Measurements from ENCODE around the gene MYOG. TPM values are rescaled to one million over a fixed set of nuclear protein-coding genes. Genes with fewer than 3 reads are reported as not detected.

The MYOG gene
- polyA plus RNA-seq, 1 experiment = not detected

DNA sequence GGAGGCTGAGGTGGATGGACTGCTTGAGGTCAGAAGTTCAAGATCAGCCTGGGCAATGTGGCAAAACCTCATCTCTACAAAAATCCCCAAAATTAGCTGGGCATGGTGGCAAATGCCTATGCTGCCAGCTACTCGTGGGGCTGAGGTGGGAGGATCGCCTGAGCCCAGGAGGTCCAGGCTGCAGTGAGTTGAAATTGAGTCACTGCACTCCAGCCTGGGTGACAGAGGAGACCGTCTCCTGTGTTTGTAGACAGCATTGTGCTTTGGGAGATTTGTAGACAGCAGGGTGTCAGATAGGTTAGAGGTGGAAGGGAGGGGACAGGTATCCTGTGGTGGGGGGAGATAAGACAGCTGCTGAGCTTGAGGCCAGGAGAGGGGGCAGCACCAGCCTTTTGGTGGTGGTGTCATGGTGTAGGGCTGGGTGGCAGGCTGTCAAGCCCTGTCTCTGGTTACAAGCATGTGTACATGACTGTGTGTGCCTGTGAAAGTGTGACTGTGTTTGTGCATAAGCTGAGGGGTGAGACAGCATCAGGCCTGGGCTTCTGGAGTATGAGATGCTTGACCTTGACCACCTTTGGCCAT is 44.4 kb downstream of the MYOG start:
- DNase-seq (ENCODE audit: low read depth, low spot score) = no peak
- H3K27ac ChIP-seq (ENCODE audit: low read depth, low read length) = no peak overlapping the region
- CTCF ChIA-PET = interaction anchor here (2.5 to 19.9 kb wide), 5 partner anchors 78 to 228 kb away, joined by 11 to 340 read pairs (median 34); no protein-coding TSS in a partner anchor
- no peak overlapping the region for H3K4me3 ChIP-seq (ENCODE audit: low read depth, low read length)
- TF ChIP-seq, protein P1, sequence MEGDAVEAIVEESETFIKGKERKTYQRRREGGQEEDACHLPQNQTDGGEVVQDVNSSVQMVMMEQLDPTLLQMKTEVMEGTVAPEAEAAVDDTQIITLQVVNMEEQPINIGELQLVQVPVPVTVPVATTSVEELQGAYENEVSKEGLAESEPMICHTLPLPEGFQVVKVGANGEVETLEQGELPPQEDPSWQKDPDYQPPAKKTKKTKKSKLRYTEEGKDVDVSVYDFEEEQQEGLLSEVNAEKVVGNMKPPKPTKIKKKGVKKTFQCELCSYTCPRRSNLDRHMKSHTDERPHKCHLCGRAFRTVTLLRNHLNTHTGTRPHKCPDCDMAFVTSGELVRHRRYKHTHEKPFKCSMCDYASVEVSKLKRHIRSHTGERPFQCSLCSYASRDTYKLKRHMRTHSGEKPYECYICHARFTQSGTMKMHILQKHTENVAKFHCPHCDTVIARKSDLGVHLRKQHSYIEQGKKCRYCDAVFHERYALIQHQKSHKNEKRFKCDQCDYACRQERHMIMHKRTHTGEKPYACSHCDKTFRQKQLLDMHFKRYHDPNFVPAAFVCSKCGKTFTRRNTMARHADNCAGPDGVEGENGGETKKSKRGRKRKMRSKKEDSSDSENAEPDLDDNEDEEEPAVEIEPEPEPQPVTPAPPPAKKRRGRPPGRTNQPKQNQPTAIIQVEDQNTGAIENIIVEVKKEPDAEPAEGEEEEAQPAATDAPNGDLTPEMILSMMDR (IDR thresholded peaks at IDR 0.05; ENCODE audit: low read depth, low read length) = no peak
- no peaks in the 10 kb centered on the region for H3K9me3 ChIP-seq (ENCODE audit: control insufficient read depth, insufficient read depth, low read length)
- H3K27me3 ChIP-seq (ENCODE audit: control insufficient read depth, insufficient read depth, low read length) = peaks cover 2% of the 10 kb centered on the region
- POLR2A ChIA-PET = no interaction called here

DNA sequence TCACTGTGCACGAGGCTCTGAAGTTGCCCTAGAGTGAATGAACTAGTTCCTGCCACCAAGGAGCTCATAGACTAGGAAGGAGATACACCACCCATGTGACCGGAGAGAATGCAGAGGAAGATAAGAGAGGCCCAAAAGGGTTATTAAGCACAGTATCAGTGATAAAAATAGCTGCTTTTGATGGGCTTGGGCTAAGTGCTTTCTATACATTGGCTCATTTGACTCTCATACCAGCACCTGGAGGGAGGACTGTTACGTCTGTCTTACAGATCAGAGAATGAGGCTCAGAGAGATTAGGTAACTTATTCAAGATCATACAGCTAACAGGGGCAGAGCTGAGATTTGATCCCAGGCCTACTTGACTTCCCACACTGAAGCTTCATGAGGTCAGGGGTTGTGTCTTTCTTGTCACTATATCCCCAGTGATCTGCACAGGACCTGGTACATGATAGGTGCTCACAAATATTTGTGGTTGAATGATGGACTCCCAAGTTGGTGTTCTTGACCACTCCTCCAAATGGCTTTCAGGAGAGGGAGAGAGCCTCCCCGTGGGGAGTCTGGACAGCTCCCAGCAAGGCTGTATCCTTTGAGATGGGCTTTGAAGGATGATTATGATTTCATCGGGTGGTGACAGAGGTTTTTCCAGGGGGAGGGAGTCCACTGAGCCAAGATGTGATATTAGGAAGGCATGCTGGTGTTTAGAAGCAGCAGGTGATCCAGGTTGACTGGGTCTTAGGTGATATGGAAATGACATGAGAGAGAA is 45.1 kb downstream of the MYOG start:
- no peak overlapping the region for H3K4me3 ChIP-seq (ENCODE audit: low read depth, low read length)
- ChIA-PET CTCF (interaction anchor here (0.6 to 19.9 kb wide), 23 partner anchors 8 to 302 kb away, joined by 3 to 340 read pairs (median 7); partner anchors contain the start of genes ADORA1, MYBPH and PPFIA4), POLR2A (interaction anchor here (0.8 kb wide), 1 partner anchor 175 kb away, joined by 3 read pairs; no protein-coding TSS in a partner anchor)
- H3K9me3 ChIP-seq (ENCODE audit: control insufficient read depth, insufficient read depth, low read length) = no peaks in the 10 kb centered on the region
- no peak for DNase-seq (ENCODE audit: low read depth, low spot score)
- H3K27me3 ChIP-seq (ENCODE audit: control insufficient read depth, insufficient read depth, low read length) = peaks cover 2% of the 10 kb centered on the region
- no peak overlapping the region for H3K27ac ChIP-seq (ENCODE audit: low read depth, low read length)
- TF ChIP-seq, protein P1 (IDR thresholded peaks at IDR 0.05; ENCODE audit: low read depth, low read length) = no peak

DNA sequence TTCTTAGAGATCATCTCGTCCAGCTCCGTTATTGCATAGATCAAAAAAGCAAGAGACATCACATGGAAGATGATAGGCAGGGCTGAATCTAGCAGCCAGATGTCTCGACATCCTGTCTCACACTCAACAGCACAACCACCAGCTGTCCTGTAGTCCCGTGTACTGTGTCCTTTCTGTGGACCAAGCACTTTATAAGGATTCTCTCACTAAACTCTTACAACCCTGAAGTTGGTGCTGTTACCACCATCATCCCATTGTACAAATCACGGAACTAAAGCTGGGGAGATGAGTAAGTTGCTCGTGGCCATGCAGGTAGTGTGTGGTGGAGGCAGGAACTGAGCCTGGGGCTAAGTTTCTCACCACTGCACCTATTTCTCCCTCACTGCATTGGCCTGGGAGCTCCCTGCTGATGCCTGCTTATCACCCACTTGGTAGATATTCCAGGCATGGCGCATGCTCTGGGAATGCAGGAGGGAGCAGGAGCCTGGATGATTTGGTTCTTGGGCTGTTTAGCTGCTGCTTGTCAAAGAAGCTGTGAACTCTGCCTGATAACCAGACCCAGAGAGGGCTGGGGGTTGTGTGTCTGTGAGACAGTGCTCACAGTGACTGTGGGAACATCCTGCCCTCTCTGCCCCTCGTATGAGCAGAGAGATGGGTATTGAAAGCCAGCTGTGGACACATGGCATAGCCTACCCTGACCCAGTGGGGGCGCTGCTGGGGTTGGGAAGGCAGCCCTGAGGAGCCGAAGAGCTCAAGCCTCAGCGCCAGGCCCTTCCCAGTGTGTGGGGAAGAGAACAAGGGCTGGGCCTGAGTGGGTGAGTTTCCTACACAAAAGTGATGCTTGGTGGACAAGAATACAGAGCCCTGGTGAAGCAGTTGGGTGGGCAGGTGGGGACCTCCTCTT is 46.0 kb downstream of the MYOG start:
- Histone ChIP-seq H3K9me3 (ENCODE audit: control insufficient read depth, insufficient read depth, low read length) (no peaks in the 10 kb centered on the region; the same call in 1 of the 2 replicates), H3K4me3 (ENCODE audit: low read depth, low read length) (no peak overlapping the region), H3K27ac (ENCODE audit: low read depth, low read length) (no peak overlapping the region), H3K27me3 (ENCODE audit: control insufficient read depth, insufficient read depth, low read length) (peaks cover 4% of the 10 kb centered on the region)
- DNase-seq (ENCODE audit: low read depth, low spot score) = no peak
- POLR2A ChIA-PET = interaction anchor here (0.8 to 0.9 kb wide), 3 partner anchors 16 to 178 kb away, joined by 3 to 4 read pairs (median 4); no protein-coding TSS in a partner anchor
- CTCF ChIA-PET = interaction anchor here (0.6 to 19.9 kb wide), 44 partner anchors 9 to 303 kb away, joined by 3 to 340 read pairs (median 5); partner anchors contain the start of genes ADORA1, MYBPH and PPFIA4
- TF ChIP-seq, protein P1 (IDR thresholded peaks at IDR 0.05; ENCODE audit: low read depth, low read length) = peak; percentile 34

DNA sequence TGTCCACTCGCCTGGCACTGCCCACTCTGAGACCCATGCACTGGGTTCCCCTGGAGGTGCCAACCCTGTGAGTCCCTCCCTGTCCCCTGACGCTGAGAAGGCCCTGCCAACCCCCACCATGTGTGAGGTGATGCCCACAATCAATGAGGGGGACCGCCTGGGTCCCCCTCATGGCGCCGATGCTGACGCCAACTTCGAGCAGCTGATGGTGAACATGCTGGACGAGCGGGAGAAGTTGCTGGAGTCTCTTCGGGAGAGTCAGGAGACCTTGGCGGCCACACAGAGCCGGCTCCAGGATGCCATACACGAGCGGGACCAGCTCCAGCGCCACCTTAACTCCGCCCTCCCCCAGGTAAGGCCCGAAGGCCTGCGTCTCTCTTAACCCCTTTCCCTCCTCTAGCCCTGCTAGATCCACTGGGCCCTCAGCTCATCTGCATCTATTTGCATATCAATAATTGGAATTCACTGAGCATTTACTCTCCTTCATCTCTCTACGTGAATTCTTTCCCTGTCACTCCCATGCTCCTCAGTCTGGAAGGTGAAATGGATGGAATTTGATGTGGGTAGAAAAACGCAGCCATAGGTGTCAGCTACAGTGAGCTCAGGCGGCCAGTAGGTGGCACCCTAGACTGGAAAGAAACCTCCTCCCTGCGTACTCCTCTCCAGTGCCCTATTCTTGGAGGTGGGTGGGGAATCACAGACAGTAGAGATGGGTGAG is 46.8 kb downstream of the MYOG start:
- peaks cover 4% of the 10 kb centered on the region for H3K27me3 ChIP-seq (ENCODE audit: control insufficient read depth, insufficient read depth, low read length)
- TF ChIP-seq, protein P1 (IDR thresholded peaks at IDR 0.05; ENCODE audit: low read depth, low read length) = peak; percentile 94

More for the DNA sequence above, 46.8 kb downstream of the MYOG start:
- Histone ChIP-seq H3K9me3 (ENCODE audit: control insufficient read depth, insufficient read depth, low read length) (no peaks in the 10 kb centered on the region; the same call in 1 of the 2 replicates), H3K27ac (ENCODE audit: low read depth, low read length) (no peak overlapping the region), H3K4me3 (ENCODE audit: low read depth, low read length) (no peak overlapping the region)
- CTCF ChIA-PET = interaction anchor here (0.6 to 19.9 kb wide), 45 partner anchors 9 to 303 kb away, joined by 3 to 340 read pairs (median 5); partner anchors contain the start of genes ADORA1 and PPFIA4
- peak; percentile 29 for DNase-seq (ENCODE audit: low read depth, low spot score)
- POLR2A ChIA-PET = interaction anchor here (0.9 kb wide), 2 partner anchors 16 to 179 kb away, joined by 4 read pairs; no protein-coding TSS in a partner anchor

Data from AG04450 (cell line).